ENCODE data around the gene LRBA. TPM values are rescaled to one million over a fixed set of nuclear protein-coding genes. Genes with fewer than 3 reads are reported as not detected.

Gene LRBA
- total and polyA plus RNA-seq, 9 of the 15 experiments (the other 6 are each of a cell fraction or from before 2014, with no cell fraction given), result 24.2 to 88.7 (median 59.7) TPM

GRCh38 chr4:150264595-150265161 is 750.4 kb downstream of the LRBA start (continued):
- TF ChIP-seq TFE3 (CRISPR knock-in tag; IDR thresholded peaks at IDR 0.05) (no peak), RBM15 (IDR thresholded peaks at IDR 0.05; ENCODE audit: insufficient read depth, low read length) (no peak), ZNF780A (CRISPR knock-in tag; IDR thresholded peaks at IDR 0.05) (no peak), ZNF584 (CRISPR knock-in tag; IDR thresholded peaks at IDR 0.05; ENCODE audit: low read depth) (no peak), EGR1 (conservative IDR thresholded peaks at IDR 0.05) (no peak), ZNF449 (CRISPR knock-in tag; IDR thresholded peaks at IDR 0.05) (no peak), MLLT1 (IDR thresholded peaks at IDR 0.05) (no peak), NRF1 (conservative IDR thresholded peaks at IDR 0.05 in 1 of 2, IDR thresholded peaks at IDR 0.05 in 1 of 2) (no peak)

All from K562 (cell line).